Breast epithelium (tissue), 4 donors: ENCODE data around the gene ARHGEF12. TPM values are rescaled to one million over a fixed set of nuclear protein-coding genes. Genes with fewer than 3 reads are reported as not detected.

ENCODE experiments used
- DNase-seq, 2 donors: peaks; one replicate each; pipeline ENCODE4 v3.0.0-alpha.2; 2019; ENCODE audit warnings: low spot score in 2 of 2
- H3K27ac ChIP-seq, 2 donors: fragments of 200-600 bp; sonication (generic) in 1 of 2; one replicate each; pipeline ENCODE4 v1.5.1; 2016 to 2019; ENCODE audit warnings: mild to moderate bottlenecking in 1 of 2
- H3K27me3 ChIP-seq, 2 donors: fragments of 200-600 bp; sonication (generic) in 1 of 2; one replicate each; pipeline versions ENCODE4 v1.5.1 to v1.6.0; 2017 to 2019; ENCODE audit warnings: control low read depth in 1 of 2, mild to moderate bottlenecking in 1 of 2
- H3K36me3 ChIP-seq: fragments of 200-600 bp; one replicate; pipeline ENCODE4 v1.5.1; 2019
- H3K4me1 ChIP-seq, 2 donors: fragments of 200-600 bp; sonication (generic); one replicate each; pipeline ENCODE4 v1.5.1; 2016 to 2019; ENCODE audit warnings: control low read depth in 1 of 2
- H3K4me3 ChIP-seq, 3 donors: fragments of 200-600 bp; sonication (generic); 1 replicate in 2 of 3; 2 replicates in 1 of 3; pipeline ENCODE4 v1.5.1; 2016 to 2019; ENCODE audit warnings: mild to moderate bottlenecking in 3 of 3, moderate library complexity in 2 of 3
- H3K9me3 ChIP-seq, 2 donors: fragments of 200-600 bp; sonication (generic) in 1 of 2; one replicate each; pipeline ENCODE4 v1.5.1; 2016 to 2019; ENCODE audit warnings: control low read depth in 1 of 2
- CTCF ChIP-seq, 3 donors: fragments of 450-650 bp; IDR thresholded peaks; one replicate each; pipeline ENCODE4 v1.5.1; 2016 to 2017; ENCODE audit warnings: antibody characterized with exemption in 3 of 3, mild to moderate bottlenecking in 3 of 3, moderate library complexity in 3 of 3
- POLR2A ChIP-seq: fragments of 450-650 bp; IDR thresholded peaks from one replicate; pipeline ENCODE4 v1.6.1; 2016; ENCODE audit warnings: antibody characterized with exemption, mild to moderate bottlenecking, moderate library complexity
- POLR2AphosphoS5 ChIP-seq, 3 donors: sonication (generic); formaldehyde crosslinking; IDR thresholded peaks; one replicate each; pipeline ENCODE4 v1.6.1; 2017; ENCODE audit warnings: antibody characterized with exemption in 3 of 3
- intact Hi-C: fragments of 100-400 bp; cut with DNase I; formaldehyde crosslinking; loops from one replicate; pipeline ENCODE4 v1.15.1; 2023; ENCODE audit warnings: low total_unique reads
- total RNA-seq, 3 donors: library from RNA; depleted of rRNA; stranded (reverse); fragments of >200 nt; gene quantifications; one replicate each; pipeline ENCODE4 v1.1.0, GENCODE V29; 2016

ARHGEF12 gene
- total RNA-seq, 3 donors from 2014 or later = 83.4 to 192 (median 145) TPM

GRCh38 chr11:120473503-120473902, 137.3 kb downstream of the ARHGEF12 start:
- Histone ChIP-seq H3K27me3 (no peaks in the 10 kb centered on the region), H3K4me3 (no peak overlapping the region), H3K36me3 (peaks cover 4% of the 10 kb centered on the region), H3K27ac (no peak overlapping the region), H3K9me3 (no peaks in the 10 kb centered on the region), H3K4me1 (no peaks in the 10 kb centered on the region)
- TF ChIP-seq POLR2AphosphoS5 (IDR thresholded peaks at IDR 0.05) = no peak
- no peak for TF ChIP-seq POLR2A
- TF ChIP-seq CTCF (IDR thresholded peaks at IDR 0.05) = no peak
- no peak for DNase-seq
- intact Hi-C loops = no loop called here

GRCh38 chr11:120482149-120482548, 145.9 kb downstream of the ARHGEF12 start:
- Histone ChIP-seq H3K27me3 (no peaks in the 10 kb centered on the region), H3K4me3 (no peak overlapping the region), H3K9me3 (no peaks in the 10 kb centered on the region), H3K36me3 (peaks cover 8% of the 10 kb centered on the region), H3K27ac (no peak overlapping the region), H3K4me1 (no peaks in the 10 kb centered on the region)
- intact Hi-C loops = no loop called here
- no peak for DNase-seq
- TF ChIP-seq POLR2AphosphoS5 (IDR thresholded peaks at IDR 0.05) (no peak), POLR2A (no peak), CTCF (IDR thresholded peaks at IDR 0.05) (no peak)

- Histone ChIP-seq H3K4me3 (no peak overlapping the region), H3K36me3 (peaks cover 5% of the 10 kb centered on the region), H3K4me1 (no peaks in the 10 kb centered on the region), H3K27ac (no peak overlapping the region), H3K9me3 (no peaks in the 10 kb centered on the region), H3K27me3 (no peaks in the 10 kb centered on the region)
- TF ChIP-seq POLR2AphosphoS5 (IDR thresholded peaks at IDR 0.05) = no peak
- TF ChIP-seq CTCF (IDR thresholded peaks at IDR 0.05) = no peak
- no peak for TF ChIP-seq POLR2A
- DNase-seq = no peak
- intact Hi-C loops = no loop called here
These were observed 148.5 kb downstream of the ARHGEF12 start for GRCh38 chr11:120484722-120485121.

- no peak overlapping the region for H3K27ac ChIP-seq
- intact Hi-C loops = no loop called here
- TF ChIP-seq POLR2A = no peak
- TF ChIP-seq CTCF (IDR thresholded peaks at IDR 0.05) = no peak
- no peak for TF ChIP-seq POLR2AphosphoS5 (IDR thresholded peaks at IDR 0.05)
- DNase-seq = no peak
- H3K4me1 ChIP-seq = no peaks in the 10 kb centered on the region
- no peaks in the 10 kb centered on the region for H3K36me3 ChIP-seq
- H3K27me3 ChIP-seq = no peaks in the 10 kb centered on the region
- no peaks in the 10 kb centered on the region for H3K9me3 ChIP-seq
- H3K4me3 ChIP-seq = no peak overlapping the region
These were observed 149.9 kb downstream of the ARHGEF12 start for GRCh38 chr11:120486138-120486537.

- H3K9me3 ChIP-seq = no peaks in the 10 kb centered on the region
- H3K27ac ChIP-seq = no peak overlapping the region
- H3K4me3 ChIP-seq = no peak overlapping the region
- H3K27me3 ChIP-seq = no peaks in the 10 kb centered on the region
- intact Hi-C loops = no loop called here
- TF ChIP-seq POLR2AphosphoS5 (IDR thresholded peaks at IDR 0.05) = no peak
- TF ChIP-seq POLR2A = no peak
- TF ChIP-seq CTCF (IDR thresholded peaks at IDR 0.05) = no peak
- H3K4me1 ChIP-seq = no peaks in the 10 kb centered on the region
- no peak for DNase-seq
- no peaks in the 10 kb centered on the region for H3K36me3 ChIP-seq
These were observed 153.6 kb downstream of the ARHGEF12 start for GRCh38 chr11:120489799-120490198.
